Measurements from ENCODE around the gene RAG2.
"Not testable (repeated sequence)": the region's sequence is repeated elsewhere in the genome, so short reads cannot be mapped to it uniquely, and the experiment has no call there.

RAG2 gene

GRCh38 chr11:36596880-36597279 is 1.2 kb downstream of the RAG2 start:
- DNase-seq = no peak

- peak in 1 of 4 experiments; percentile 3 for DNase-seq
These were observed 3.6 kb downstream of the RAG2 start, which contains the start of gene IFTAP for GRCh38 chr11:36594316-36594989. Gene IFTAP, plus strand, starts transcription at chr11:36594502. Its CDS starts 15,602 bp downstream, at chr11:36610104.

DNA sequence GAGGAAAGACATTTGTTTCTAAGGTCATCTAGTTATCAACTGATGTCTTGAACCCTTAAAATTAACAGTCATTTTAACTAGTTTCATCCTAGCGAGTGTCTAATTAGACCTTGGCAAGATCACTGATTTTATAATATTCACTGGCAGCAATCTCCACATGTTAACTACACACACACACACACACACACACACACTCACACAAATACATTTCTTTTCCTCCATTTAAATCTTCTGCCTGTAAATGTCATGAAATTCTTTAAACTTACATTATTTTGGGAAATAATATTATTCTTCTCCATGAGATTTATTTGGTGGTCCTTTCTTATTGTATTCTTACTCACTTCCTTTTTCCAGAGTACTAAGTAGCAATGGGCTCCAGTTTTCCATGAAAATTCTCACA is 6.6 kb downstream of the RAG2 start:
- no peak for DNase-seq

GRCh38 chr11:36590513-36590912 is 7.5 kb downstream of the RAG2 start:
- no peak for DNase-seq

GRCh38 chr11:36588099-36588498 is 9.9 kb downstream of the RAG2 start:
- DNase-seq = no peak

GRCh38 chr11:36586543-36586942 is 11.5 kb downstream of the RAG2 start:
- DNase-seq = no peak

DNA sequence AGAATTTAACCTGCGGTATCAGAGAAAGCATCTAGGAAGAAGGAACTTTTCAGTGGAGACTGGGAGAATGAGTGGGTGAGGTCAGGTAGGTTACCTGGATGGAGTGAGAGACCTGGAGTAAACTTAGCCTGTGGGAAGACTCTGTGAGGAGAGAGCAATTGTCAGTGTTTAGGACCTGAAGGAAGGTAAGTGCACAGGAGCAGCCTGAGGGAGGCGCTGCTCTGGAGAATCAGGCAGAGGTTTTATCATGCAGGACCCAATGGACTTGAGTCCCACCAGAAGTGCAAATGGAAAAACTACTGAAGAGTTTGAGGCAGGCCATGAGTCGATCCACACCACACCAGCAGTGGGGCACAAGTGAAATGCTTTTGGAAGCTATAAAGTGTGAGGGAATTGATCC is 14.4 kb downstream of the RAG2 start:
- DNase-seq = no peak

- no peak for DNase-seq
These were observed 16.5 kb downstream of the RAG2 start for GRCh38 chr11:36581536-36581935.

DNA sequence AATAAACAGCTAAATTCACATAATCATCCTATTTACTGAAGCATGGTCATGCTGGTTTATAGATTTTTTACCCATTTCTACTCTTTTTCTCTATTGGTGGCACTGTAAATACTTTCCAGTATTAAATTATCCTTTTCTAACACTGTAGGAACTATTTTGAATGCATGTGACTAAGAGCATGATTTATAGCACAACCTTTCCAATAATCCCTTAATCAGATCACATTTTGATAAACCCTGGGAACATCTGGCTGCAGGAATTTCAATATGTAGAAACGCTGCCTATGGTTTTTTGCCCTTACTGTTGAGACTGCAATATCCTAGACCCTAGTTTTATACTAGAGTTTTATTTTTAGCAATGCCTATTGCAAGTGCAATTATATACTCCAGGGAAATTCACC is 19.6 kb downstream of the RAG2 start:
- no peak for DNase-seq

DNA sequence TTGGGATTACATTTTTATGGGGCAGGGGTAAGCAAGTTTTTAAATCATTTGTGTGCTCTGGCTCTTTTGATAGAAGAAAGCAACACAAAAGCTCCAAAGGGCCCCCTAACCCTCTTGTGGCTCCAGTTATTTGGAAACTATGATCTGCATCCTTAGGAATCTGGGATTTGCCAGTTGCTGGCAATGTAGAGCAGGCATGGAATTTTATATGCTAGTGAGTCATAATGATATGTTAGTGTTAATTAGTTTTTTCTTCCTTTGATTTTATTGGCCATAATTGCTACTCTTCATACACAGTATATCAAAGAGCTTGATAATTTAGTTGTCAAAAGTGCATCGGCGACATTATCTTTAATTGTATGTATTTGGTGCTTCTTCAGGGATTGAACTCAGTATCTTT is 20.2 kb downstream of the RAG2 start:
- DNase-seq = no peak

DNA sequence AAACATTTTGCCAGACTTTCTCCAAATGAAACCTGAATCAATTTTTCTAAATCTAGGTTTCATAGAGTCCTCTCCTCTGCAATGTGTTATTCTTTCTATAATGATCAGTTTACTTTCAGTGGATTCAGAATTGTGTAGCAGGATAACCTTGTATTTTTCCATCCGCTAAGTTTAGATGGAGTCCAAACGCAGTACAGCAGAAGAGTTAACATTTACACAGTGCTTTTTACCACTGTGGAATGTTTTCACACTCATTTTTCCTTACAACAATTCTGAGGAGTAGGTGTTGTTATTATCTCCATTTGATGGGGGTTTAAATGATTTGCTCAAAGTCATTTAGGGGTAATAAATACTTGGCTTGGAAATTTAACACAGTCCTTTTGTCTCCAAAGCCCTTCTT is 20.7 kb downstream of the RAG2 start:
- no peak for DNase-seq

DNA sequence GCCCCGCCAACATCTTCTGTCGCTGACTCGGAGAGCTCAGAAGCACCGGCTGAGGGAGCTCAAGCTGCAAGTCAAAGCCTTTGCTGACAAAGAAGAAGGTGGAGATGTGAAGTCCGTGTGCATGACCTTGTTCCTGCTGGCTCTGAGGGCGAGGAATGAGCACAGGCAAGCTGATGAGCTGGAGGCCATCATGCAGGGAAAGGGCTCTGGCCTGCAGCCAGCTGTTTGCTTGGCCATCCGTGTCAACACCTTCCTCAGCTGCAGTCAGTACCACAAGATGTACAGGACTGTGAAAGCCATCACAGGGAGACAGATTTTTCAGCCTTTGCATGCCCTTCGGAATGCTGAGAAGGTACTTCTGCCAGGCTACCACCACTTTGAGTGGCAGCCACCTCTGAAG is 23.6 kb downstream of the RAG2 start:
- no peak for DNase-seq

DNA sequence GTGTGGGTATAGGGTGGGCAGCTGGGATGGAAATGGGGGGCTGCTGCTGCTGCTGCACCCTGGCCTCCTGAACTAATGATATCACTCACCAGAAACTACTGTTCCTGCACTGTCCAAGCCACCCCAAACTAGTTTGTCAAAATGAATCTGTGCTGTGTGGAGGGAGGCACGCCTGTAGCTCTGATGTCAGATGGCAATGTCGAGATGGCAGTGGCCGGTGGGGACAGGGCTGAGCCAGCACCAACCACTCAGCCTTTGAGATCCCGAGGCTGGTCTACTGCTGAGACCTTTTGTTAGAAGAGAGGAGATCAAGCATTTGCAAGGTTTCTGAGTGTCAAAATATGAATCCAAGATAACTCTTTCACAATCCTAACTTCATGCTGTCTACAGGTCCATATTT is 28.9 kb downstream of the RAG2 start:
- DNase-seq = no peak

- no peak for DNase-seq
These were observed 30.3 kb downstream of the RAG2 start, which contains the start of gene RAG1 for GRCh38 chr11:36567694-36568093. Gene RAG1, plus strand, starts transcription at chr11:36568007. Its CDS starts 5,298 bp downstream, at chr11:36573305.

DNA sequence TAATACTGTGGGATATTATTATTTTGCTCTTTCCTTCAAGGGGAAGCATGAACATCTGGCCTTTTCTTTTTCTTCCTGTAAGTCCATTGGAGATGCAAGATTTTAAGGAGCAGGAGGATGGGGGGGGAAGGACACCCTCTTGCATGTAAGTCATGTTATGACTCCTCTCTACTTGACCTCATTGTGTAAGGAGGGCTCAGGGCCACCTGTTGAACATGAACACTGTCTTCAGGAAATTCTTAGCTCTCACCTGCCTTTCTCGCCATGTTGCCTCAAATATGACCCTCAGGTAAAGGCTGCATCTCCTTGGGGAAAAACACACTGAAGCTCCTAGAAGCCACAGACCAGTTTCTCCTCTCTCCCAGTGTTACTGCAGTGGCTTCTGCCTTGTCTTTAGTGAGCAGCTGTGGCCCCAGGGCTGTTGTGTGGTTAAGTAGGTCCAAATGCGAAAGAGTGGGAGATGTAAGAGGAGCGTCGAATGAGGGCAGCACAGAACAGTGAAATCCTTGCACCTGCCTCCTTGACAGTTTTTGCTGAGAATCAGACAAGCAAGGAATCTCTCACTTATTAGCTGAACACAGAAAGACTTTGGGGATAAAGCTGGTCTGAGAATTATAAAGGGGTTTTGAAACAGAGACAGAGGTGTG is 31.5 kb downstream of the RAG2 start:
- DNase-seq = no peak

DNA sequence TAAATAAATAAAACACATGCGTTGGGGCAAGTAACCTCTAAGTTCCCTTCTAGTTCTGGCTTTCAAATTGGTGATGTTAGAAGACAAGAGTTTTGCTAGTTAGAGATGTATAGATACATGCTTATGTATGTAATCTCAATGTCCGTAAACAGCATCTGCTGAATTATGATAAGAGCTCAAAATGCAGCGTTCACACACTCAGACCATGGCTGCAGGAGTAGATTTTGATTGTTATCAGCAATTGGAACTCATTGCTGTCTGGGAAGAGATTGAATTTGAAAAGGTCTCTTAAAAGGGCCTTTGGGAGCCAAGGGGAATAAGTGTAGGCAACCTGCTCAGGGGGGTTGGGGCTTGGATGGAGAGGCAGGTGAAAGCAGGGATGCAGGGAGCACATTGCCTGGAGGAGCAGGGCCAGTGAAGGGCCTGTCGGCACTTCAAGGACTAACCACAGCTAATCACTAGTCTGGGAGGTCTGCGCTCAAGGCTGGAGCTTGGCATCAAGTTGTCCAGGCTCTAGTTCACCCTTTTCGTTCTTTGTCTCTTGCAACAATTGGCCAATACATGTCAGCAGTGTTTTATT is 32.9 kb downstream of the RAG2 start:
- DNase-seq = no peak

DNA sequence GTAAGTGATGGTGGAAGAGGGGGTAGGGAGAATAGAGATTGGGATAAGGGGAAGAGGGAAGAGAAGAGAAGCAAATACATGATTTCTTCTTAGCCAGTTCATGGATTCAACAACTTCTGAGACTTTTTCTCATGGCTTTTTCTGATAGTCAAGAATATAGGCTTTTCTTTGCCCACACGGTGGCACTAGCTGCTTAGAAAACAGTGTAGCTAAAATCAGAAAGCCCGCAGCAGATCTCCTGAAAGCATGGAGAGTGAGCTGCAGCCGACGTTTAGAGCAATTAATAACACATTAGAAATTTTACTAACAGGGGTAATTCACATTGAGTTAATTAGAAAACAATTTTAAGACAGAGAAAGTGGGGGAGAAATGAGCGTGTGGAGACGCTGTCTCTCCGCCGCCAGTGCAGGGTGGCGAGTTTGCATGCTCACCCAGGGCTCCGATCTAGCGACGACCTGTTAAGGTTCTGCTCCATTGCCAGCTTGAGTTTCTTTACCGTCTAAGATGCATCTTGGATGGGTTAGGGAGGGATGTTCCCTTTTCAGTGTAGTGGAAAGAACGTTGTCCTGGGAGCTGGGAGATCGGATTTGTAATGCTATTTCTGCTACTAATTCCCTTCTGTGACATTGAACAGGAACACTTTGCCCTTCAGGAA is 33.5 kb downstream of the RAG2 start:
- DNase-seq = peak in 1 of 4 experiments; percentile 3

DNA sequence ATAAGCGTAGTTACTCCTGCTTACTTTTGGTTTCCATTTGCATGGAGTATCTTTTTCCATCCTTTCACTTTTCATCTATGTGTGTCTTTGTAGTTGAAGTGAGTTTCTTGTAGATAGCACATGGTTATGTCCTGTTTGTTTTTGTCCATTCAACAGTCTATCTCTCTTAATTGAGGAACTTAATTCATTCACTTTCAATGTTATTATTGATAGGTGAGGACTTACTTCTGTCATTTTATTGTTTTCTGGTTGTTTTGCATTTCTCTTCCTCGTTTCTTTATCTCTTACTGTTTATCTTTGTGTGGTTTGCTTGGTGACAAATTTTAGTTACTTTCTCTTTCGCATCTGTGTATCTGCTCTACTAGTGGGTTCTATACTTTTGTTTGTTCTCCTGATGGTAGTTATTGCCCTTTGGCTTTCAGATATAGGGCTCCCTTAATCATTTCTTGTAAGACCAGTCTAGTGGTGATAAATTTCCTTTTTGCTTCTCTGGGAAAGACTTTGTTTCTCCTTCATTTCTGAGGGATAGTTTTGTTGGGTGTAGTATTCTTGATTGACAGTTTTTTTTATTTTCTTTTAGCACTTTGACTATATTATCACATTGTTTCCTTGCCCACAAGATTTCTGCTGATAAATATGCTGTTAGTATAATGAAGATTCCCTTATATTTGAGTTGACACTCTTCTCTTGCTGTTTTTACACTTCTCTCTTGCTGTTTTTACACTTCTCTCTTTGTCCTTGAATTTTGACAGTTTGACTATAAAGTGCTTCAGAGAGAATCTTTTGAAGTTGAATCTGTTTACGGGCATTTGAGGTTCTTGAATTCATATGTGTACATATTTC is 39.2 kb downstream of the RAG2 start:
- DNase-seq = no peak

DNA sequence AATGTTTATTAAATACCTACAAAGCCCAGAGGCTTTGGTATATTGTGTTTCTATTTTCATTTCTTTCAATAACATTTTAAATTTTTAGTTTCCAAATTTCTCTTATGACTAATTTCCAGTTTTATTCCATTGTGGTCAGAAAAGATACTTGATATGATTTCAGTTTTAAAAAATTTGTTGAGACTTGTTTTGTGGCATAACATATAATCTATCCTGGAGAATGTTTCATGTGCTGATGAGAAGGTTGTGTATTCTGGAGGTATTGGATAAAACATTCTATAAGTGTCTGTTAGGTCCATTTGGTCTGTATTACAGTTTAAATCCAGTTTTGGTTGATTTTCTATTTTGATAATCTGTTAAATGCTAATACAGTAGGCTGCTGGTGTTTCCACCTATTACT is 40.0 kb downstream of the RAG2 start:
- DNase-seq = no peak

DNA sequence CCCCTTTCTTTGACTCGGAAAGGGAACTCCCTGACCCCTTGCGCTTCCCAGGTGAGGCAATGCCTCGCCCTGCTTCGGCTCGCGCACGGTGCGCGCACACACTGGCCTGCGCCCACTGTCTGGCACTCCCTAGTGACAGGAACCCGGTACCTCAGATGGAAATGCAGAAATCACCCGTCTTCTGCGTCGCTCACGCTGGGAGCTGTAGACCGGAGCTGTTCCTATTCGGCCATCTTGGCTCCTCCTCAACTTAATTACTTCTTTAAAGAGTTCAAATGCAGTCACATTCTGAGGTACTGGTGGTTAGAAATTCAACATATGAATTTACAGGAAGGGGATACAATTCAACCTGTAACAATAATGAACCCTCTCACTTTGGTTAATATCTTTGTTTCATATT is 40.6 kb downstream of the RAG2 start:
- DNase-seq = not testable (repeated sequence)

DNA sequence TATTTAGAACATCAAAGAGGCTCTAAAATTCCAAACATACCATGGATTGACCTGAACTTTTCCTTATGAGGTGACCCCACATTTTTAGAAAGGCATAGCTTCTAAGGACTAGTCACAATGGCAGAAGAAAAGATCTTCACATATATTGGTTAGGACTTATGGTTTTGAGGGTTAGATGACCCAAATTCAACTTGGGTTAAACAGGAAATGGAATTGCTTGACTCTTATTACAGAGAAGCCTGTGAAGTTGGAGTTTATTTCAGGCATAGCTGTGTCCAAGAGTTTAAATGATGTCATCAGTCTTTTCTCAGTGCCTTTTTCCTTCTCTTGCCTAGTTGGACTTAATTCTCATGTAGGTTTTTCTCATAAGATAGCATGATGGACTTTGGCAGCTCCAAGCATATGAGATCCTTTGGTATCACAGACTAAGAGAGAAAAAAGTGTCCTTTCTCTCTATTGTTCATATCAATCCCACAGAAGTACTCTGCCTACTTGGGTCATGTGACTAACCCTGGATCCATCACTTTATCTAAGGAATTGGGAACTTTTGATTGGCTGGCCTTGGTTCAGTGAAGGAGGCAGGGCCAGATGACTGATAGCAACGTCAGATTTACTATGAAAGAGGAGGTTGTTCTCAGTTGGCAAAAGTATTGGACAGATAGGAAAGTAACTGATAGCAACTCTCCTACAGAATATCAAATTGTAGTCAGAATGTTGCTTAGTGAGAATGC is 47.5 kb downstream of the RAG2 start:
- DNase-seq = no peak

Data from activated naive CD4-positive, alpha-beta T cell (primary cell).